Muscle of back (tissue), 11 donors: ENCODE data around the gene ASB13. TPM values are rescaled to one million over a fixed set of nuclear protein-coding genes. Genes with fewer than 3 reads are reported as not detected.

Experiments used
- DNase-seq, 3 donors: peaks; one replicate each; pipeline versions ENCODE4 v3.0.0 to v3.0.0-alpha.2; 2013
- polyA plus RNA-seq, 10 donors: library from polyadenylated mRNA; unstranded; fragments of 120-200 nt; gene quantifications; one replicate each; pipeline ENCODE4 v1.2.1, GENCODE V29; 2013; ENCODE audit not compliant: insufficient read length in 10 of 10

ASB13 gene
- polyA plus RNA-seq, 10 donors: 9.0 to 15.5 (median 11.8) TPM

DNA sequence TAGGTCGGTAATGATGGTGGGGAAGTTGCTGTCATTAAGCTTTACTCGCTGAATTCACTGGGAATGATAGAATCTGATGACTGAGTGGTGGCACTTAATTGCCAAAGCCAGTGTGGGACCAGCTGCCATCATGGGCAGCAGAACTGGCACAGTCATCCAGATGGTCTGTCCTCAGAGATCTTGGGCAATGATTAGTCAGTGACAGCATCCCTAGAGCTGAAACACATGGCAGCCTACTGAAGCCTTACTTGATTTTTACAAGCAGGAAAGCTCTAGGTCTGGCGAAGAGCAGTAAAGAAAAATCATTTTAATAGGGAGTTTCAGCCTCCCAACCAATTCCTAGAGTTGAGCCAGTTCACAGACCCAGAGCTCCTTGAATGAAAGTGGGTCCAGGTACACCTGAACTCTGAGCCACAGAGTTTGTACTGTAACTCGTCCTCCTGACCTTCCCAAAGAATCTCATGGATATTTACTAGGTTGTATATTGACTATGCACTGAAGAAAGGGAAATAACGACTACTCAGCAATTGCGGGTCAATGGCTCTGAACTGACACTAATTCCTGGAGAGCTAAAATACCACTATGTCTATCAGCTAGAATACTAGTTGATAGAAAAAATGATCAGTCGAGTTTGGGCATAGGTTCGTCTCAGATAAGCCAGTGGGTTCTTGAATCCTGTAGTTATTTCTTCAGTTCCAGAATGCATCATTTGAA, 4.4 kb upstream of the ASB13 start:
- DNase-seq: no peak

DNA sequence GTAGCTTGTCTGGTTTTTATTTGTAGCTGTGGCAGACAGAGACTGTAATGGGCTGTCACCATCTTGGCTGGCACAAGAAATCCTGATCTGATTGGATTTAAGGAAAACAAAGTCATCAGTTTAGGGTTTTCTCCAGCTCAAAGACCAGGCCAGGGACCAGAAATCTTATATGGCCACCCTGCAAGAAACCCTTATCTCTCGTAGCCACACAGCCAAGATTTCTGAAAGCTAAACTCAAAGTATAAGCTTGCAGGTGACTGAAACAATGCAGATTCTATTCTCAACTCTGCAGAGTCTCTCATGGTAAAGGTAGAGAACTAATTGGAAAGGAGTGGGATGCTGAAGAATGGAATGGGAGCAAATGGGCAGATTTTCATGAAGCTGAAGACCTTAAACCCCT, 3.2 kb upstream of the ASB13 start:
- DNase-seq: no peak

DNA sequence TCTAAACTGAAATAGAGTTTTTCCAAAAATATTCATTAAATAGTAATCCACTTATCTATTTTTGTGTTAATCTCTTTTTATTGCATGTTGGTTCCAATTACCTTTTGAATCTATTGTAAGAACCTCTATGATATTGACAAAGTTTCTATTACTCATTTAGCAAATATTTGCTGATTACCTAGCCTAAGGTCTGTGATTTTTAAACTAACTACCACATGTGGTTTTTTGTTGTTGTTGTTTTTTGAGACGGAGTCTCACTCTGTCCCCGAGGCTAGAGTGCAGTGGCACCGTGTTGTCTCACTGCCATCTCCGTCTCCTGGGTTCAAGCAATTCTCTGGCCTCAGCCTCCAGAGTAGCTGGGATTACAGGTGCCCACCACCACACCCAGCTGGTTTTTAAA, 2.0 kb upstream of the ASB13 start:
- DNase-seq: no peak

DNA sequence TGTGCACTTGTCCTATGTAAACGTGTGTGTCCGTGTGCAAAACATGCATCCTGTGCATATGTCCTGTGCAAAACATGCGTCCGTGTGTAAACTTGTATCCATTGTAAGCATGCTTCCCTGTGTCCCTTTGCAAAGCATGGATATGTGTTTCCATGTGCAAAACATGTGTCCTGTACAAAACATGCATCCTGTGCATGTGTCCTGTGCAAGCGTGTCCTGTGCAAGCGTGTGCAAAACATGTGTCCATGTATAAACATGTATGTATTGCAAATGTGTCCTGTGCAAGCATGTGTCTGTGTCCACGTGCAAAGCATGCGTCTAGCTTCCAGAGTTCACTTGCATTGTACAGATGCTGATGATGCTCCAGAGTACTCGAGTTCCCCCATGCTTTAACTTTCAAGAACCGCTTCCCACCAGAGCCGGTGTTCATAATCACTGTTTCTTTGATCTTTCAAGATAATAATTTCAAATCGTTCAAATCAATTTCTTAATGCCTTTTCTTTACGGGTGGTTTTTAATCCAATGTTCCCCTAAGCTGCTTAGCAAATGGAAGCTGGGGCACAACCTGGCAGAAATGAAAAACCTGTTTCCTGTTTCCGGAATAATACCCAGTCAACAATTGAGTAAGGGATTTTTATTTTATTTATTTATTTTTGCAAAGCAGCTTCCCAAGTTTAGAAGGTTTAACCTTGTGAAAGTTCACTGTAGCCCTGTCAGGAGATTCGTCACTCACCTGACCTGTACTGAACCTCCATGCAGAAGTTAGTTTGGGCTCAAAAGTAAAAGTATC, 641 bp upstream of the ASB13 start:
- DNase-seq: no peak

DNA sequence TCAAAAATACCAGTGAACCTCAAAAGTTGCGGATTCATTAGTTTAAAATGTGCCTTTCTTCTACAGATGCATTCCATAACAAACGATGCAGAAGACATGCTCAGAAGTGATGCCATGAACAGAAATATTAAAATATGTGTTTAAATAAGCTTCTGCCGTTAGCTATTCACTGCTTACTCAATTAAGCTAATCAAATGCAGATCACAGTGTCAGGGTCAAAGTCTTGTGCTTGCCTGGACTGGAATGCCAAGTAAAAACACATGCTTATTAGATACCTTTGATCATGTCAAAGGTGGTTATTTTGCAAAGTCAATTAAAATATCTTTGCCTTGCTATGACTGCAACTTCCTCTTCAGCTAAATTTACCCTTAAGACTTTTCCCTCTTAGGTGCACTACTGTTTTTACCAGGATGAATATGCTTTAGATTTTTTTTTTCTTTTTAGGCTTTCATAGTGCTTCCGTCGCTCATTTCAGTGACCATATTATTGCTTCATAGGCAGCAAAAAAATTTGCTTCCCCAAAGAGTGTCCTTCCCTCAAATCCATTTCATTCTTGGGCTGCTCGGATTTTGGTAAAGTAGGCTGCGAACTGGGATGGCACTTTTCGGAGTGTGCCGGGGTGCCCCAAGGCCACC, 905 bp downstream of the ASB13 start:
- no peak for DNase-seq

DNA sequence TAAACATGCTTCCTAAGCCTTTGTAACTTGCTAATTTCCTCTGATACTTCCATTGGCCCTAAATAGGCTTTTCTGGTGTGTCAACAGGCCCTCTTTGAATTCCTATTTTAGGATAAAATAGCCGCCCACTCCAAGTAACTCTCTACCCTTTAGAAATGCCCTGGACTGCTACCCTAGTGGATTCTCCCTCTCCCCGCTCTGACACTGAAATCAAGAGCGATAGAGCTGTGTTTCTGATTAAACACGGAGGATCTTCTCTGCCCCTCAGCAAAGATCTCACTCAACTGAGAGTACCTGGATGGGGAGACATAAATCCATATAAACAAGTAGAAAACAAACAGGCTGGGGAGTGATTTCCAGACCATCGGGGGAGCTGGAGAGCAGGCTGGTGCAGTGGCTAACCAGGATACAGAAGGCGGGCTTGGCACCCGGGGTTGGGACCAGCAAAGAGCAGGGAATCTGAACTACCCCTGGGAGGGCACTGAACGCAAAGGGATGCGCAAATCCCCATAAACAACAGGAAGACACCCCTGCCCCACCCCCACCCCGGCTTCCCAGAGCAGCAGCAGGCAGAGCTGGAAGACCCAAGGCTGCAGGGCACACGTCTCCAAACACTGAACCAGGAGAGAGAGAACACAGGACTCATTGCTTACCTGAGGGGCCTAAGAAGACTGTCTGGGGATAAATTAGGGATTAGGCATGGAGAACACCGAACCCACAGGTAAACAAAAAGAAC, 2.5 kb downstream of the ASB13 start:
- DNase-seq: no peak

DNA sequence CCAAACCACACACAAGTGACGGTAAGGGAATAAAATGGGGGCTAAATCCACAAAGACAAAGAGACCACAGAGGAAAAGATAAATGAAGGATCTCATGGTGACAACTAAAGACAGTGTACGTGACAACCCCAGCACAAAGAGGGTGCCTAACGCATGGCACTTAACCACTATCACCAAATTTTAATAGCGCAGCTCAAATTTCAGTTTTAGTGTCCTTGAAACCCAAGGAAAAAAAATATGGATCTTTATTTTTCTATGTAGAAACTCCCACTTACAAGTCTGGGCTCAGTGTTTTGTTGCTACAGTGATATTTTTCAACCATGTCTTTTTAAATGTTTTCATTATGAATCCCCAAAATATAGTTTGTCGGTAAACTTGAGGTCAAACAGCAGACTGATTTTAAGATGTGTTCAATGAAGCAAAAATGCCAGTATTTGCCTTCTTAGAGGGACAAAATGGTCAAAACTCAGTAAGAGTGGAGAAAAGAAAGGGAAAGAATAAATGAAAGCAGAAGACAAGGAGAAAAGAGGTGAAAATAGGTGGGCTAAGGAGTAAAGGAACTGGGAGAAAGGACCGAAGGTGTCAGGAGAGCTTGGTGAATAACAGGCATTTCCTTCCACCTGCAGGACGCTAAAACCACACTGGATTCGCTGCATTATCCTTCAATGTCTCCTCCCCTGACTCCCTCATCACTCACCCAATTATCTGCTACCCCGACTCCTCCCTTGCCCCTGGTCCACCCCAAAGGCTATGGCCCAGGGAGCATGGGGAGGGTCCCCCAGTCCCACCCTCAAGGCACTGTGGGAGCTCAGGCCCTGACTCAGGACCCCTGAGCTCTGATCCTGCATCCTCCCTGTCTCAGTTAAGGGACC, 3.5 kb downstream of the ASB13 start:
- no peak for DNase-seq

DNA sequence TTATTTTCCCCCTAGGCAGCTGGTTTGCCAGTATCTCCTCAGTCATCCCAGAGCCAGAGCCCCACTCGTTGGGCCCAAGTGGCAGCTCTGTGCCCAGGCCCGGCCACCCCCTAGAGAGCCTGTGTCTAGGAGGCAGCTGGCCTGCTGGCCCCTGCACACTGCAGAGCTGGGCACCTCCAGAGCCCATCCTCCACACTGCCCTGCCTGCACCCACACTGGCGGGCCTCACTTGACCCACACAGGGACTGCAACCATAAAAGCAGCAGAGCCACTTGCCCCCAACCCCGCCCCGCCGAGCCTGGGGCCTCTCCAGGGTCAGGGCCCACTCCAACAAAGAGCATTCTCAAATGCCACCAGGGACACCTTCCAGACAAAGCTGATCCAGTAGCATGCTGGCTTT, 5.4 kb downstream of the ASB13 start:
- no peak for DNase-seq

DNA sequence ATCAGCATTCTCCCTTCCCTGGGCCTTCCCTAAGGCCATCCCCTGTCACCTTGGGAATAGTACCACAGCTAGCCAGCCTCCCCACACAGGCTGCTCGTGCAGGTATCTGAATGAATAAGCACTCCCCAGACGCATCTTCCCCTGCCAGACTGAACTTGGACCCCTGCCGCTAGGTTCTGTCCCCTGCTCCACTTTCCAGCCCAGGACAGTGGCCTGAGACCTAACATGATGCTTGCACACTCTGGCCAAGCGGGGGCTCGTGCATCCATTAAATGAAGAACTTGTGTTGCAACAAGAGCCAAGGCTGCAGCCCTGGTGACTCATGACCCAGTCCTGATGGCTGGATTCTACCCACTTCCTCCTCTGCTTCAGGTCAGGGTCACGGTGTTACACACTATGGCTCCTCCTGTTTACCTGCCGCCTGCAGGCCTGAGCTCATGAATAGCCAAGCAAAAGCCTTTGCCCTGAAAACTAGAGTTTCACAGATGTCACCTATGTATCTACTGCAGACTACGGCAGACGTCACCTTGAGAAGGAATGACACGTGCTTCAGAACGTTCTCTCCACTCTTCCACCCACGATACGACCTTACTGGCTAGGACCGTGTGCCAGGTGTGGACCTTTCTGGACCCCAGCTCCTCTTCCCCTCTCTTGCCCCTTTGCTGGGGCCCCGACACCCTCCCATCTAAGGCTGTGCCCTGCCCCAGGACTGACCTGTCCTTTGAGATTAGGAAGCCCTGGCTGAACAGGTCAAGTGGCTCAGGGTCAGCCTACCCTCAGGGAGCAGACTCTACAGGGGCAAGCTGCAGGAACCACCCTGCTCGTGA, 6.5 kb downstream of the ASB13 start:
- no peak for DNase-seq

DNA sequence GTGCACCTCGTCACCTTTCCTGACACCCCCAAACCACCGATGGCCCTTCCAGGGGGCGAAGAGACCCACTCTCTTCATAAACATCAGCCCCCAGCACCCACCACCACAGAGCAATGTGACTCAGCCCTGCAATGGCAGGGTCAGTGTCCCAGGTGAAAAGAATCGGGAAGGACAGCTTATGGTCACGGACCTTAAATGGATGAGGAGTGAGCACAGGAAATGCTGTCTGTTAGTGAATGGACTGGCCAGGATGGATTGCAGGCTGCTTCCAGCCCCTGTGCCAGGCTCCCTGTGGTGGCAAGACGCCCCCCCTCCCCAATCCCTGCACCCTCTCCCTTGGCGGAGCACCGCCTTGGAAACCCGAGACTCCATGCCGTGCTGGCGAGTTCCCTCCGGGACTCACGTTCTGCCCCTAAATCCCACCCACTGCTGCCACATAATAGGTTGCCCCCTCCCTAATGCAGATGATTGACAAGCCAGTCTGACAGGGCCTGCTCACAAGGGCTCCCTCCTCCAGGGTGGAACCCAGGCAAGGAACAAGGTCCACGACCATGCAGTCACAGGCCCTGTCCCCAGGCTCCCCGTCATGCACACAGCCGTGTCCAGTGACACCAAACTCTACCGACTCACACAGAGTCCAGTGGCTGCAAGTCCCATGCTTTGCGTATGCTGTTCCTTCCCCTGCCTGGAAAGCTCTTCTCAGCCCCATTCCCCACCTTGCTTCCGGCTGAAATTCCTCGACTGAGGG, 7.3 kb downstream of the ASB13 start:
- DNase-seq: no peak

DNA sequence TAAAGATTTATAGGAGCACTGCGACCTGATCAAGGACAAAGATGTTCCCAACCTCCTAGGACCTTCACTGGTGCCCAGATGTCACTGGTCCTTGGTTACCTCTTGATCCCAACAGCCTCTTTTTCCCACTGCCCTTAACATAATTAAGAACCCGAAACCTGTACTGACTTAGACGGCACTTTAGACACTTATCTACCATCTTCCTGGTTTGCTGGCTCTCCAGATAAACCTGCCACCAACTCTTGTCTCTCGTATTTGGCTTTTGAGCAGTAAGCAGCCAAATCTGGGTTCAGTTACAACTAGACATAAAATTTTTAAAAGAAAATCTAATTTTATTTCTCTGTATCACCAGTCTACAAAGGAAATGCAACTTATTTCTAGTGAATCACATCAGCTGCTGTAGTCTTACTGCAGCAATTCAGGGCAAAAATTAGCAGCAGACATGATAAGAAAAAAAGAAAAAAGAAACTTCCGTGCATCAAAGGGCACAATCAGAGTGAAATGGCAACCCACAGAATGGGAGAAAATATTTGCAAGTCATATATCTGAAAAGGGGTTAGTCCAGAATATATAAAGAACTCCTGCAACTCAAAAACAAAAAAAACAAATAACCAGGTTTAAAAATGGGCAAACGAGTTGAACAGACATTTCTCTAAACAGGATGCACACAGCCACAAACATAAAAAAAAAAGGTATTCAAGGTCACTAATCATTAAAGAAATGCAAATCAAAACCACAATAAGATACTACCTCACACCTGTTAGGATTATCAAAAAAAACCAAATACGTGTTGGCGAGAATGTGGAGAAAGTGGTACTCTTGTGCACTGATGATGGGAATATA, 9.4 kb downstream of the ASB13 start:
- DNase-seq: no peak

DNA sequence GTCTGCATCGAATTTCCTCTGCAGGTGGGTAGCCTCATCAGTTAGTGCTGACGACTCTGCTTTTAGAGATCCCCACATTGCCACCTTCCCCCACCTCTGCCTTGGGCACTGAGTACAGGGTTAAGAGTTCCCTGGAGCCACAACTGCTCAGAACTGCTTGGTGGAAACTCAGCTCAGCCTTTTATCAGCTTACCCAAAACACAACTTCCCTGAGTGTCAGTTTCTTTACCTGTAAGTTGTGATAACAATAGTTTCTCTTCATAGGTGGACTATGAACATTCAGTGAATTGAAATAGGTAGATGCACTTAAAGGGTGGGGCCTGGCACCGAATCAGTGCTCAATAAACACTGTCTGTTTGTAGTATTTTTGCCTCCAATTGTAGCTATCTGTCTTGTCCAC, 11.3 kb downstream of the ASB13 start:
- no peak for DNase-seq

DNA sequence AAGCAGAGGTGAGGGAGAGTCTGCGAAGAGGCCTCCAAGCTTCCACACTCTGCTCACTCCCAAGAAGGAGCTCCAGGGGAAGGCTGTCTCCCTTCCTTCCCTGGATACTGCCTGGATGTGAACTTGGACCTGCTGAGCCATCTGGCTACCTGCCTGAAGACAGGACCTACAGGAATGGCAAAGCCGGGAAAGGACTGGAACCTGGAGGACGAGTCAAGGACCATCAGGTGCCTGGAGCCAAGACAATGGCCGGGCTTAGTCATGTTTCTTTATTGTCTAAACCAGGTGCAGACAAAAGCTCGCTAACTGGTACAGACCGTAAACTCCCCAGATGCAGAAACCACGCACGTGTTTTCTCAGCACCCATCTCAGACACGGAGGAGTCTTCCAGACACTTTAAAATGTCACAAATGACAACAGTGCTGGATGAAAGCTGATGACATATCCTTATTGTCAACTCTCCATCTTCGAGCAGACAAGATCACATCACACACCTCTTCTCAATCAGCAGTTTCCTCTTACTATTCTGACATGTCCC, 12.1 kb downstream of the ASB13 start:
- DNase-seq: no peak

DNA sequence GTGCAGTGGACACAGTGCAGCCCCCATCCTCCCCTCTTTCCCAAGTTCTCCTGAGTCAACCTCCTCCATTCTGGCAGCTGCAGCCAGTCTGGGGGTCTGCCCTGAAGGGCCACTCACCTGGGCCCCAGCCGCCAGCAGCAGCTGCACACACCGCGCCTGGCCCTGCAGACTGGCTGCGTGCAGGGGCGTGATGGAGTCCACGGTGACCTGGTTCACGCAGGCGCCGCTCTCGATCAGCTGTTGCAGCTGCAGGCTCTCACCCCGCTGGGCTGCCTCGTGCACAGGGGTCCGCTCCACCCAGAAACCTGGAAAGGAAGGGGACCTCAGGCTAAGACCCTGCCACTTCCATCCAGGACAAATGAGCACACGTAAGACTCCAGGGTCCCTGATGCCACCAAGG, 13.6 kb downstream of the ASB13 start:
- no peak for DNase-seq

DNA sequence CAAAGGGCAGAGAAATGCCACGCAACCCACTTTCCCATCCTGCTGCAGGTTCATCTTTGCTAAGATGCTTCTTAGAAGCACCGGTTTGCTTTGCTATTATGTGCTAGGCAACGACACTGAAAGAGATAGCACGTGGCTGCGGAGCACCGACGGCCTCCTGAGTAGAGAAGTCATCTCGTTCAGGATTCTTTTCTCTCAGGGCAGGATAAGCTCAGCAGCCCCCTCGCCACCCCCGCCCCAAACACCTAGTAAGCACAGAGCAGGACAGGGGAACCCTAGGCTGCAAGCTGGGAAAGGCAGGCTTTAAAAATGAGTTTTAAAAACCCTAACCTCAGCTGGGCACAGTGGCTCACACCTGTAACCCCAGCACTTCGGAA, 15.0 kb downstream of the ASB13 start:
- no peak for DNase-seq

DNA sequence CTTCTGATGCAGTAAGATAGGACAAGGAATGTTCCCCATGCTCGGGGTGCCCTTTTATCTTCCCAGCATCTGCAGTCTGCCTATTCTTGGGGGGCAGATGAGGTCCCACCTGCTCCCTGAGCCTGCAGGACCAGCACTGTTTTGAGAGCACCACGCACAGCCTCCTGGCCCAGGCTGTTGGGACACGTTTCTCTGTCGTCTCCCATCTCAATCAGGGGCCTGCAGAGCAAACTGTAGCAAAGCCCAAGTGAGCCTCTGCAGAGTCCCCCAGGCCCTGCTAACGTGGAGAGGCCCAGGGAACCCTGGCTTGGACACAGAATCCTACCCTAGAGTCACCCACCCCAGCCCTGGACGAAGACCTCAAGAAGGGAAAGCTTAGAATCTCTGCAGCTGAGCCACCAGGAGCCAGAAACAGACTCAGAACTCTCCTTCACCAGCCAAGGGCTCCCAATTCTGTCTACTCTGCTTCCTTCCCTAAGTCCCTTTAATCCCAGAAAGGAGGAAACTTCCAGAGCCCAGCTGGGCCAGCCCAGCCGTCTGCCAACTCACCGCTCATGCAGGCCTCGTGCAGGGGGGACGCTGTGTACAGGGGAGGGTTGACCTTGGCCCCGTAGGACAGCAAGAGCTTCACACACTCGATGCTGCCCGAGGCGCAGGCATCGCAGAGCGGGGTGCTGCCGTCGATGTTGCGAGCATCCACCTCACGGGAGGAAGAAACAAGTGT, 15.6 kb downstream of the ASB13 start:
- DNase-seq: no peak

DNA sequence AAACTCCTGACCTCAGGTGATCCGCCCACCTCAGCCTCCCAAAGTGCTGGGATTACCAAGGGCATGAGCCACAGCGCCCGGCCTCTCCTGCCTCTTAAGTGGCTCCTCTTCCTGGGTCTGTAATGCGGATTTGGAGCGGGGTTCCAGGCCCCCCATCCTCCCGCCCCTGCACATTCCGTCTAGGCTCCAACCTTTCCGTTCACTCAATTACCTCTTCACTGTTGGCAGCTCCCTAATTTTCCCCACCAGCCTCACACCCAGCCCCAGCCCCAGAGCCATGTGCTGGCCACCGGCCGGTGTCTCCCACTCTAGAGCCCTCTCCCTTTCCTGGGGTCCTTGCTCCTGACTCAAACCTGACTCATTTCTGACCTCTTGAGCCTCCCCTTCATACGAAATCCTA, 16.6 kb downstream of the ASB13 start:
- DNase-seq: no peak
